Medulla oblongata (tissue), 1 donor: ENCODE results near the gene ISYNA1.

Experiments used
- DNase-seq: peaks from one replicate; pipeline ENCODE4 v3.0.0-alpha.2; 2015; ENCODE audit errors: extremely low spot score

ISYNA1 gene

GRCh38 chr19:18467978-18468377 is 30.0 kb upstream of the ISYNA1 start:
- no peak for DNase-seq

GRCh38 chr19:18466354-18466753 is 28.4 kb upstream of the ISYNA1 start:
- DNase-seq, result no peak

- no peak for DNase-seq
Measured at GRCh38 chr19:18465964-18466339, 28.0 kb upstream of the ISYNA1 start.

- no peak for DNase-seq
Measured at GRCh38 chr19:18465214-18465963, 27.5 kb upstream of the ISYNA1 start.

- peak; percentile 98 for DNase-seq
Measured at GRCh38 chr19:18464646-18465045, 26.7 kb upstream of the ISYNA1 start.

- no peak for DNase-seq
Measured at GRCh38 chr19:18461471-18461870, 23.5 kb upstream of the ISYNA1 start.

- DNase-seq, result no peak
Measured at GRCh38 chr19:18460900-18461299, 23.0 kb upstream of the ISYNA1 start.

- DNase-seq, result no peak
Measured at GRCh38 chr19:18457483-18458331, 19.8 kb upstream of the ISYNA1 start.

- DNase-seq, result peak; percentile 71
Measured at GRCh38 chr19:18456974-18457373, 19.0 kb upstream of the ISYNA1 start.

GRCh38 chr19:18456279-18456678 is 18.3 kb upstream of the ISYNA1 start:
- no peak for DNase-seq

GRCh38 chr19:18453269-18454024 is 15.5 kb upstream of the ISYNA1 start:
- DNase-seq, result peak; percentile 65

GRCh38 chr19:18452386-18452785 is 14.5 kb upstream of the ISYNA1 start:
- no peak for DNase-seq

GRCh38 chr19:18450931-18451836 is 13.3 kb upstream of the ISYNA1 start:
- peak; percentile 84 for DNase-seq

GRCh38 chr19:18450021-18450930 is 12.3 kb upstream of the ISYNA1 start:
- no peak for DNase-seq

- no peak for DNase-seq
Measured at GRCh38 chr19:18449552-18449951, 11.6 kb upstream of the ISYNA1 start.

- DNase-seq, result no peak
Measured at GRCh38 chr19:18446811-18447359, 9.0 kb upstream of the ISYNA1 start.

- no peak for DNase-seq
Measured at GRCh38 chr19:18446145-18446810, 8.3 kb upstream of the ISYNA1 start.

GRCh38 chr19:18445262-18445948 is 7.5 kb upstream of the ISYNA1 start:
- DNase-seq, result no peak

- no peak for DNase-seq
Measured at GRCh38 chr19:18444513-18444912, 6.6 kb upstream of the ISYNA1 start.
